ENCODE data around the gene WDR1. TPM values are rescaled to one million over a fixed set of nuclear protein-coding genes. Genes with fewer than 3 reads are reported as not detected.
A peak's percentile ranks its signal among the peaks of the same experiment; 100 is the strongest.

Gene WDR1
- total and polyA plus RNA-seq, 2 of the 13 experiments (the other 11 are each of a cell fraction or from before 2014, with no cell fraction given) = 106 to 198 TPM

- peak; percentile 32; the same call in 1 of the 2 replicates for TF ChIP-seq MAZ (IDR thresholded peaks at IDR 0.05; ENCODE audit: borderline replicate concordance, low read depth, low read length)
- TF ChIP-seq MAZ (CRISPR knock-in tag; IDR thresholded peaks at IDR 0.05; ENCODE audit: low read depth) = no peak
- TF ChIP-seq ZNF816 (CRISPR knock-in tag; IDR thresholded peaks at IDR 0.05; ENCODE audit: borderline replicate concordance) = no peak
- peak; percentile 53; the same call in 1 of the 2 replicates for TF ChIP-seq BHLHE40 (IDR thresholded peaks at IDR 0.05; ENCODE audit: low read length)
- TF ChIP-seq ZNF607 (CRISPR knock-in tag; IDR thresholded peaks at IDR 0.05; ENCODE audit: borderline replicate concordance) = peak; percentile 37; the same call in 1 of the 2 replicates
- 0 out of 2 replicates have a peak, but pooled peaks have one; percentile 6 for TF ChIP-seq ZNF792 (CRISPR knock-in tag; IDR thresholded peaks at IDR 0.05)
- peak; percentile 62 for TF ChIP-seq ZFX (CRISPR knock-in tag; IDR thresholded peaks at IDR 0.05; ENCODE audit: low read depth)
- peak; percentile 36; the same call in 1 of the 2 replicates for TF ChIP-seq ZNF776 (CRISPR knock-in tag; IDR thresholded peaks at IDR 0.05)
- no peak for TF ChIP-seq ZNF543 (CRISPR knock-in tag; IDR thresholded peaks at IDR 0.05)
- no peak for TF ChIP-seq IRF2 (CRISPR knock-in tag; IDR thresholded peaks at IDR 0.05)
- TF ChIP-seq HNF4A (CRISPR knock-in tag; IDR thresholded peaks at IDR 0.05) = no peak
- TF ChIP-seq MLLT10 (CRISPR knock-in tag; IDR thresholded peaks at IDR 0.05) = no peak
- TF ChIP-seq MLX (CRISPR knock-in tag; IDR thresholded peaks at IDR 0.05) = no peak
- TF ChIP-seq ZNF503 (CRISPR knock-in tag; IDR thresholded peaks at IDR 0.05) = no peak; the same call in 1 of the 2 replicates
- TF ChIP-seq POLR2G (IDR thresholded peaks at IDR 0.05; ENCODE audit: low read depth, low read length) = peak; percentile 99
- no peak for TF ChIP-seq MTF1 (CRISPR knock-in tag; IDR thresholded peaks at IDR 0.05)
- no peak for TF ChIP-seq HNRNPUL1 (IDR thresholded peaks at IDR 0.05; ENCODE audit: low read depth, low read length)
- TF ChIP-seq ETV6 (CRISPR knock-in tag; conservative IDR thresholded peaks at IDR 0.05) = no peak
- 0 out of 2 replicates have a peak, but pooled peaks have one; percentile 2 for TF ChIP-seq CCDC6 (CRISPR knock-in tag; IDR thresholded peaks at IDR 0.05)
- TF ChIP-seq POGK (CRISPR knock-in tag; conservative IDR thresholded peaks at IDR 0.05) = peak; percentile 40; the same call in 1 of the 2 replicates
- TF ChIP-seq ZNF34 (CRISPR knock-in tag; IDR thresholded peaks at IDR 0.05; ENCODE audit: borderline replicate concordance) = no peak
- TF ChIP-seq HNRNPL (IDR thresholded peaks at IDR 0.05; ENCODE audit: low read depth, low read length) = 0 out of 2 replicates have a peak, but pooled peaks have one; percentile 42
- TF ChIP-seq EHMT2 (IDR thresholded peaks at IDR 0.05; ENCODE audit: borderline replicate concordance, low read depth, low read length) = no peak
- TF ChIP-seq ZNF468 (CRISPR knock-in tag; IDR thresholded peaks at IDR 0.05) = no peak
- peak; percentile 38; the same call in 1 of the 2 replicates for TF ChIP-seq SP5 (CRISPR knock-in tag; IDR thresholded peaks at IDR 0.05; ENCODE audit: borderline replicate concordance, low read depth)
- 0 out of 2 replicates have a peak, but pooled peaks have one; percentile 32 for TF ChIP-seq BCL3 (CRISPR knock-in tag; IDR thresholded peaks at IDR 0.05)
These were observed at the start of gene WDR1 (continued) for GRCh38 chr4:10116569-10117358.
